ENCODE measurements around the gene PRKCZ. TPM values are rescaled to one million over a fixed set of nuclear protein-coding genes. Genes with fewer than 3 reads are reported as not detected.
A peak's percentile ranks its signal among the peaks of the same experiment; 100 is the strongest.
"Not testable (repeated sequence)": the region's sequence is repeated elsewhere in the genome, so short reads cannot be mapped to it uniquely, and the experiment has no call there.

The PRKCZ gene
- total RNA-seq, 1 donor from 2014 or later = 7.8 TPM

GRCh38 chr1:2119886-2120285 lies 69.7 kb downstream of the PRKCZ start:
- Mint-ChIP-seq H3K9me3 (ENCODE audit: low read depth) (peaks cover 16% of the 10 kb centered on the region), H3K4me1 (ENCODE audit: low read depth) (peaks cover 7% of the 10 kb centered on the region), H3K36me3 (ENCODE audit: low read depth) (peaks cover 2% of the 10 kb centered on the region), H3K27ac (ENCODE audit: unreplicated experiment) (no peak overlapping the region), H3K27me3 (ENCODE audit: low read depth) (peaks cover 13% of the 10 kb centered on the region), H3K4me3 (ENCODE audit: unreplicated experiment) (no peak overlapping the region)
- TF ChIP-seq CTCF (IDR thresholded peaks at IDR 0.05) = no peak
- peak; percentile 5 for DNase-seq (ENCODE audit: low spot score)

- H3K9me3 Mint-ChIP-seq (ENCODE audit: low read depth) = peaks cover 16% of the 10 kb centered on the region
- peaks cover 3% of the 10 kb centered on the region for H3K4me1 Mint-ChIP-seq (ENCODE audit: low read depth)
- DNase-seq (ENCODE audit: low spot score) = peak; percentile 60
- H3K27ac Mint-ChIP-seq (ENCODE audit: unreplicated experiment) = no peak overlapping the region
- peaks cover 5% of the 10 kb centered on the region for H3K27me3 Mint-ChIP-seq (ENCODE audit: low read depth)
- peaks cover 2% of the 10 kb centered on the region for H3K36me3 Mint-ChIP-seq (ENCODE audit: low read depth)
- H3K4me3 Mint-ChIP-seq (ENCODE audit: unreplicated experiment) = no peak overlapping the region
- no peak for TF ChIP-seq CTCF (IDR thresholded peaks at IDR 0.05)
Observed at GRCh38 chr1:2121101-2121691, 71.0 kb downstream of the PRKCZ start.

- not testable (repeated sequence) for H3K4me3 Mint-ChIP-seq (ENCODE audit: unreplicated experiment); H3K4me1 Mint-ChIP-seq (ENCODE audit: low read depth); H3K27me3 Mint-ChIP-seq (ENCODE audit: low read depth); H3K27ac Mint-ChIP-seq (ENCODE audit: unreplicated experiment); DNase-seq (ENCODE audit: low spot score); H3K36me3 Mint-ChIP-seq (ENCODE audit: low read depth)
- H3K9me3 Mint-ChIP-seq (ENCODE audit: low read depth) = peaks cover 16% of the 10 kb centered on the region
Observed at GRCh38 chr1:2121794-2122193, 71.6 kb downstream of the PRKCZ start.

GRCh38 chr1:2124446-2125198 lies 74.4 kb downstream of the PRKCZ start:
- peaks cover 2% of the 10 kb centered on the region for H3K36me3 Mint-ChIP-seq (ENCODE audit: low read depth)
- H3K4me1 Mint-ChIP-seq (ENCODE audit: low read depth) = peaks cover 3% of the 10 kb centered on the region
- DNase-seq (ENCODE audit: low spot score) = peak; percentile 87
- H3K27me3 Mint-ChIP-seq (ENCODE audit: low read depth) = peaks cover 1% of the 10 kb centered on the region
- H3K9me3 Mint-ChIP-seq (ENCODE audit: low read depth) = peaks cover 6% of the 10 kb centered on the region
- H3K27ac Mint-ChIP-seq (ENCODE audit: unreplicated experiment) = peak overlapping the region; percentile 22
- no peak overlapping the region for H3K4me3 Mint-ChIP-seq (ENCODE audit: unreplicated experiment)
- no peak for TF ChIP-seq CTCF (IDR thresholded peaks at IDR 0.05)

- DNase-seq (ENCODE audit: low spot score) = peak; percentile 89
- Mint-ChIP-seq H3K4me3 (ENCODE audit: unreplicated experiment) (no peak overlapping the region), H3K27me3 (ENCODE audit: low read depth) (peaks cover 1% of the 10 kb centered on the region), H3K9me3 (ENCODE audit: low read depth) (peaks cover 4% of the 10 kb centered on the region), H3K4me1 (ENCODE audit: low read depth) (peaks cover 3% of the 10 kb centered on the region), H3K36me3 (ENCODE audit: low read depth) (no peaks in the 10 kb centered on the region), H3K27ac (ENCODE audit: unreplicated experiment) (no peak overlapping the region)
- no peak for TF ChIP-seq CTCF (IDR thresholded peaks at IDR 0.05)
Observed at GRCh38 chr1:2125350-2126211, 75.4 kb downstream of the PRKCZ start.

All from chondrocyte (in vitro differentiated cells).